H9 (cell line): ENCODE data around the gene NKAIN4. TPM values are rescaled to one million over a fixed set of nuclear protein-coding genes. Genes with fewer than 3 reads are reported as not detected.

Experiments used
- DNase-seq: peaks from one replicate; pipeline ENCODE4 v3.0.0-alpha.2; 2017
- H2AFZ ChIP-seq: one replicate; pipeline ENCODE4 v1.6.1; 2013; ENCODE audit warnings: mild to moderate bottlenecking, low read length, control low read depth, moderate library complexity
- H2AK5ac ChIP-seq: 2 replicates; pipeline ENCODE4 v1.6.1; 2013; ENCODE audit warnings: low read length, control low read depth, mixed read lengths; ENCODE audit not compliant: insufficient read length
- H2BK120ac ChIP-seq: one replicate; pipeline ENCODE4 v1.6.1; 2013; ENCODE audit warnings: low read depth, mild to moderate bottlenecking, low read length, control low read depth, inconsistent platforms; ENCODE audit not compliant: poor library complexity, severe bottlenecking
- H2BK12ac ChIP-seq: 2 replicates; pipeline ENCODE4 v1.6.1; 2013; ENCODE audit warnings: low read length, control low read depth, mixed read lengths, low read depth; ENCODE audit not compliant: insufficient read length
- H2BK15ac ChIP-seq: 2 replicates; pipeline ENCODE4 v1.6.1; 2013; ENCODE audit warnings: low read depth, low read length, control low read depth
- H2BK20ac ChIP-seq: one replicate; pipeline ENCODE4 v1.6.1; 2013; ENCODE audit warnings: low read depth, mild to moderate bottlenecking, low read length, control low read depth, inconsistent platforms; ENCODE audit not compliant: poor library complexity, severe bottlenecking
- H2BK5ac ChIP-seq: 2 replicates; pipeline ENCODE4 v1.6.1; 2013; ENCODE audit warnings: low read length, control low read depth, mixed read lengths; ENCODE audit not compliant: insufficient read length
- H3K14ac ChIP-seq: 2 replicates; pipeline ENCODE4 v1.6.1; 2013; ENCODE audit warnings: low read length, control low read depth; ENCODE audit not compliant: insufficient read depth
- H3K18ac ChIP-seq: 2 replicates; pipeline ENCODE4 v1.6.1; 2013; ENCODE audit warnings: low read depth, mild to moderate bottlenecking, mixed read lengths, low read length, control low read depth; ENCODE audit not compliant: insufficient read length
- H3K23ac ChIP-seq: 2 replicates; pipeline ENCODE4 v1.6.1; 2013; ENCODE audit warnings: low read length, control low read depth, mixed read lengths, low read depth; ENCODE audit not compliant: insufficient read length
- H3K23me2 ChIP-seq: 2 replicates; pipeline ENCODE4 v1.6.1; 2013; ENCODE audit warnings: low read depth, mild to moderate bottlenecking, mixed read lengths, low read length, control low read depth; ENCODE audit not compliant: insufficient read length, poor library complexity, severe bottlenecking
- H3K27ac ChIP-seq: 2 replicates; pipeline ENCODE4 v1.5.1; 2013; ENCODE audit warnings: low read length, control low read depth, mixed read lengths, low read depth; ENCODE audit not compliant: insufficient read length
- H3K27me3 ChIP-seq: 2 replicates; pipeline ENCODE4 v1.6.1; 2013; ENCODE audit warnings: low read length, control low read depth, inconsistent platforms; ENCODE audit not compliant: insufficient read depth
- H3K4ac ChIP-seq: 2 replicates; pipeline ENCODE4 v1.6.1; 2013; ENCODE audit warnings: low read depth, mild to moderate bottlenecking, control low read depth, inconsistent platforms, low read length, moderate library complexity
- H3K4me1 ChIP-seq: 2 replicates; pipeline ENCODE4 v1.6.1; 2013; ENCODE audit warnings: low read length, control low read depth, inconsistent platforms; ENCODE audit not compliant: insufficient read depth
- H3K4me2 ChIP-seq: 2 replicates; pipeline ENCODE4 v1.6.1; 2013; ENCODE audit warnings: low read length, control low read depth, mixed read lengths; ENCODE audit not compliant: insufficient read length, insufficient read depth
- H3K56ac ChIP-seq: 2 replicates; pipeline ENCODE4 v1.6.1; 2013; ENCODE audit warnings: low read depth, mild to moderate bottlenecking, mixed read lengths, low read length, control low read depth; ENCODE audit not compliant: insufficient read length
- H3K79me1 ChIP-seq: 2 replicates; pipeline ENCODE4 v1.6.1; 2013; ENCODE audit warnings: low read depth, mild to moderate bottlenecking, moderate library complexity, low read length, control low read depth, inconsistent platforms; ENCODE audit not compliant: insufficient read depth, poor library complexity, severe bottlenecking
- H3K79me2 ChIP-seq: 2 replicates; pipeline ENCODE4 v1.6.1; 2013; ENCODE audit warnings: low read length, control low read depth, inconsistent platforms; ENCODE audit not compliant: insufficient read depth
- H3K9ac ChIP-seq: 2 replicates; pipeline ENCODE4 v1.6.1; 2013; ENCODE audit warnings: low read length, control low read depth, mixed read lengths; ENCODE audit not compliant: insufficient read length; ENCODE audit errors: extremely low read depth
- H3K9me3 ChIP-seq: one replicate; pipeline ENCODE4 v1.6.1; 2013; ENCODE audit warnings: low read depth, low read length, inconsistent platforms; ENCODE audit not compliant: control insufficient read depth
- H3T11ph ChIP-seq: one replicate; pipeline ENCODE4 v1.6.1; 2013; ENCODE audit warnings: mild to moderate bottlenecking, low read length, control low read depth, inconsistent platforms
- H4K20me1 ChIP-seq: one replicate; pipeline ENCODE4 v1.6.1; 2013; ENCODE audit not compliant: control insufficient read depth, insufficient read length, insufficient read depth
- H4K5ac ChIP-seq: 2 replicates; pipeline ENCODE4 v1.6.1; 2013; ENCODE audit warnings: low read depth, mild to moderate bottlenecking, mixed read lengths, low read length, control low read depth; ENCODE audit not compliant: insufficient read length
- H4K8ac ChIP-seq: replicated peaks from 2 replicates; pipeline ENCODE4 v1.6.1; 2013; ENCODE audit warnings: low read length, control low read depth, mixed read lengths, low read depth; ENCODE audit not compliant: insufficient read length
- H4K91ac ChIP-seq: 2 replicates; pipeline ENCODE4 v1.6.1; 2013; ENCODE audit warnings: low read depth, mild to moderate bottlenecking, moderate library complexity, mixed read lengths, low read length, control low read depth; ENCODE audit not compliant: insufficient read length
- H3K27ac Mint-ChIP-seq, 3 experiments: 2 replicates in 2 of 3; 3 replicates in 1 of 3; pipeline ENCODE4 v1.8.0; 2020 to 2021; ENCODE audit warnings: mixed read lengths in 3 of 3, mild to moderate bottlenecking in 1 of 3, moderate library complexity in 1 of 3
- H3K27me3 Mint-ChIP-seq: 2 replicates; pipeline ENCODE4 v1.8.0; 2021; ENCODE audit warnings: low read depth, mild to moderate bottlenecking, moderate library complexity, mixed read lengths
- H3K36me3 Mint-ChIP-seq, 3 experiments: 2 replicates in 2 of 3; 3 replicates in 1 of 3; pipeline ENCODE4 v1.8.0; 2020 to 2021; ENCODE audit warnings: low read depth in 3 of 3, mixed read lengths in 3 of 3; ENCODE audit not compliant: insufficient read depth in 1 of 3
- H3K4me1 Mint-ChIP-seq, 2 experiments: 2 replicates each; pipeline ENCODE4 v1.8.0; 2020; ENCODE audit warnings: mixed read lengths in 2 of 2
- H3K4me3 Mint-ChIP-seq, 2 experiments: 2 replicates in 1 of 2; 3 replicates in 1 of 2; pipeline ENCODE4 v1.8.0; 2020 to 2021; ENCODE audit warnings: mild to moderate bottlenecking in 2 of 2, mixed read lengths in 2 of 2, moderate library complexity in 1 of 2
- H3K9me3 Mint-ChIP-seq, 2 experiments: 2 replicates in 1 of 2; 3 replicates in 1 of 2; pipeline ENCODE4 v1.8.0; 2020; ENCODE audit warnings: mild to moderate bottlenecking in 2 of 2, mixed read lengths in 2 of 2, moderate library complexity in 1 of 2
- CTCF ChIP-seq: fragments of 200-600 bp; sonication (generic); conservative IDR thresholded peaks from 3 replicates; pipeline ENCODE4 v1.8.0; 2021; ENCODE audit warnings: antibody characterized with exemption, mild to moderate bottlenecking
- WGBS: extraction: QIAGEN DNeasy Blood & Tissue Kit; methylation state at CpG from one replicate; pipeline ENCODE4 v1.1.7; 2013; ENCODE audit warnings: missing lambda C conversion rate, low lambda C conversion rate, mixed read lengths; ENCODE audit not compliant: insufficient read length; ENCODE audit errors: extremely low coverage; 5-methylcytosine and 5-hydroxymethylcytosine counted together
- total RNA-seq: library from RNA; stranded (reverse); gene quantifications from 2 replicates; pipeline ENCODE4 v1.2.1, GENCODE V29; 2021

NKAIN4 gene
- total RNA-seq, 1 experiment from 2014 or later: 20.9 TPM

- peak overlapping the region in 1 of 3 experiments; percentile 39; a peak in 1 of 7 replicates for H3K27ac Mint-ChIP-seq
- Histone ChIP-seq H3K14ac (no peak overlapping the region), H3T11ph (no peak overlapping the region), H2BK5ac (no peak overlapping the region), H3K9me3 (no peaks in the 10 kb centered on the region), H3K18ac (no peak overlapping the region), H3K9ac (no peak overlapping the region), H3K79me1 (peaks cover 9% of the 10 kb centered on the region), H4K20me1 (no peaks in the 10 kb centered on the region), H2AK5ac (no peak overlapping the region), H3K79me2 (peaks cover 15% of the 10 kb centered on the region; the same call in 1 of the 2 replicates), H4K91ac (no peak overlapping the region), H3K4ac (no peak overlapping the region), H3K56ac (no peak overlapping the region), H3K4me1 (no peaks in the 10 kb centered on the region), H2BK15ac (no peak overlapping the region), H3K23me2 (no peaks in the 10 kb centered on the region), H3K27me3 (no peaks in the 10 kb centered on the region), H2AFZ (no peak overlapping the region), H2BK12ac (no peak overlapping the region), H3K27ac (no peak overlapping the region), H4K8ac (no peak overlapping the region), H3K4me2 (no peak overlapping the region), H4K5ac (no peak overlapping the region), H3K23ac (no peak overlapping the region), H2BK20ac (no peak overlapping the region), H2BK120ac (no peak overlapping the region)
- no peak for TF ChIP-seq CTCF
- H3K4me3 Mint-ChIP-seq: no peak overlapping the region
- no CpG with 5 or more reads among the region's 7 CpGs for WGBS
- no peak for DNase-seq
- no peaks in the 10 kb centered on the region for H3K9me3 Mint-ChIP-seq
- peaks cover 20 to 29% of the 10 kb centered on the region in 2 experiments for H3K4me1 Mint-ChIP-seq
- peaks cover 15 to 75% (median 70%) of the 10 kb centered on the region in 3 experiments; a peak in 6 of 7 replicates for H3K36me3 Mint-ChIP-seq
- no peaks in the 10 kb centered on the region; the same call in 1 of the 2 replicates for H3K27me3 Mint-ChIP-seq
Measured at GRCh38 chr20:63198606-63199005, 55.7 kb downstream of the NKAIN4 start.
